HS-5 (cell line): ENCODE measurements around the gene ACVR1.
"Not testable (repeated sequence)": the region's sequence is repeated elsewhere in the genome, so short reads cannot be mapped to it uniquely, and the experiment has no call there.

Source experiments
- DNase-seq: peaks from one replicate; pipeline ENCODE4 v3.0.0-alpha.2; 2012; ENCODE audit warnings: low read depth

The ACVR1 gene

DNA sequence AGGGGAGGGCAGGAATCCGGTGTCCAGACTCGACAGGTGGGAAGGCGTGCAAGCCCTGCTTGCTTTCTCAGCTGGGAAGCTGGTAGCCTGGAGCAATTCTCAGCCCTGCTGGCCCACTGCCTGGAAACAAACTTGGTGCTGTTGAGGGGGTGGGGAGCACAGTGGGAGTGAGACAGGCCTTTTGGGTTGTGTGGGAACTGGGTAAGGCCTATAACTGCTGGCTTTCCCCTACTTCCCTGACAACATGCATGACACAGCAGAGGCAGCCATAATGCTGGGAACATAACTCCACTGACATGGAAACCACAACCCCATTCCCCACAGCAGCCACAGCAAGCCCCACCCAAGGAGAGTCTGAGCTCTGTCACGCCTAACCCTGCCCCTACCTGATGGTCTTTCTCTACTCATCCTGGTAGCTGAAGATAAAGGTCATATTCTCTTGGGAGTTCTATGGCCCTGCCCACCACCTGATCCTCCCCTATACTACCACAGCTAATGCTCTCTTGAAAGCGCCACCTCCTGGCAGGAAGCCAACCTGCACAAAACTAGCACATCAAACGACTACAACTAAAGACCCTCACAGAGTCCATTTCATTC is 124.6 kb downstream of the ACVR1 start:
- DNase-seq, result no peak

DNA sequence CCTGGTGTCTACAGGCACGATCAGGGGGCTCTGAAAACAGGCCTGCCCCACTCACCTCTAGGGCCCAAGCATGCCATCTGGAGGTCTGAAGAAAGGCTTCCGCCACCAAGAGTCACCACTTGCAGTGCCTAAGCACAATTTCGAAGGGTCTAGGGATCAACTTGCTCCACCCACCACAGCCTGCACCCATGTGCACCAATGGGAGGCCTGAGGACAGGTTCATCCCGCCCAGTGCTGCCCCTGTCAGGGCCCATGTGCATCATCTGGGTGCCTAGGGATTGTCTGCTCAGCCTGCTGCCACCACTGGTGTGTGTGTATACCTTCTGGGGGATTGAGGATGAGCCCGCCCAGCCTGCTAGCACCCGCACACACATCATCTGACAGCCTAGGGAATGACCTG is 126.4 kb downstream of the ACVR1 start:
- no peak for DNase-seq

DNA sequence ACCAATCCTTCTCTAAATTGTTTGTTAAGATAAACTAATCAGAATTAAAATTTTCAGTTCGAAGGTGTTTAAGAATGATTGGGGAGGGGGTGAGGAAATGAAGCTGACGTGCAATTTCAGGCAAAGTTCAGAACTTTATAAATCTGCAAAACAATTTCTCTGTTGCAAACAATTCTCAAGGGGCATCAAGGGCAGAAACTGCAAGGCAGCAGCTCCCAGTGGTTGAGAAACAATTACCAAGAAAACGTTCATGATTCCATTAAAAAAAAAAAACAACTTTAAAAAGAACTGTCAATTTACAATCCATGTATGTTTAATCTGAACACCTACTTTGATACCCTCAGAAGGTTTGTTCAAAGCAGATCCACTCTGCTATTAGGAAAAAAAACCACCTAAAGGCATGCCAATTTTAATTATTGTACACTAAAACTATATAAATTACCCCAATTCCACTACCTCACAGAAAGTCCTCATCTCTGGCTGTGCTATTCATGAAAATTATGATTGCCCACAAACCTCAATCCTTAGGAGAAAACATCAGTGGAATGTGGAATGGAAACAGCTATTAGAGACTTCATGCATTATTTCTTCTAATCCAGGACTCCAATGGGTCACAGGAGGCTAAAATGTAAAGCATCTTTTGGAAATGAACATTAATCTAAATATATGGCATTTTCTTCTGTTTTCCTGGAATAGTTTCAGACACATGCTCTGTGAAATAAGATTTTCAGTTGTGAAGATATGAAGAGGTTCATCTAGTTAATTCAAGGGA is 127.6 kb downstream of the ACVR1 start:
- DNase-seq, result no peak

DNA sequence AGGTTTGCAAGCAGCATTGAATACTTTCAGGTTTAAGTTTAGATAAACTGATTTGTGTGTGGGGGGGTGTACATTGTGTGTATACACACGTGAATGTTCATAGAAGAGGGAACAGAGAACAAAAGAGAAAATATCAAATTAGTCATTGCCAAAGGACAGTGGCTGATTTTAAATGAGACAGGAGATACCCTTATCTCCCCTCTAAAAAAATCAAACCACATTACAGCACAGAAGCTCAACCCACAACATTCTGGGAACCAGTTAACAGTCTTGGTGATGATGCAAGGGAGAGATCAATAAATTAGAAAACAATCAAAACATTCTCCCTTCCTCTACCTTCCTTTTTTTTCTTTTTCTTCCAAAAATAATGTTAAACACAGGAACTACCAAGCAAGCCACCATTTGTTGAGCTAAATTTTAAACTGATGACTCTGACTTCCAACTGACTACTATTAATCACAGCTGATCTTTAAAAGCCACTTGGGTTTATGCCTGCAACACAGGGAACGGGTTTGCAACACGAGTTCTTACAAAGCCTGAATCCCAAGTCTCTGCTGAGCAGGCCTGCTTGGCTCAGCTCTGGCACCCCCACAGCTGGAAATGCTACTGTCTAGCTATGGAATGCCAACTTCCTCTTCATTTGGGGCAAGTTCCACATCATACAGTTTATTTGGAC is 128.3 kb downstream of the ACVR1 start:
- no peak for DNase-seq

DNA sequence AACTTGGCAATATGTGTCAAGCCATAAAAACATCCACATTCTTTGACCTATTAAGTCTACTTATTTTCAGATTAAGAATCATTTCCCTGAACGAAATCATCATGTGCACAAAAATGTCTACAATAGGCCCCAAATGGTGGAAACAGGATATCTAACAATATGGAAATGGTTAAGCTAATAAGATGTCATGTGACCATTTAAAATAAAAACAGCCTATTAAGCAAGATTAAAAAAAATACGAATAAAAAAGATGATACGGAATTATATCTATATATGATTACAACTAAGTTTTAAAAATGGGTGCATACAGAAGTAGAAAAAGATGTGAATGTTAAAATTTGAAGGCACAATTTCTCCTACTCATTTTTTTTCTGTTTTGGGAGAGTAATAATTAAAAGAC is 128.8 kb downstream of the ACVR1 start:
- DNase-seq, result no peak

DNA sequence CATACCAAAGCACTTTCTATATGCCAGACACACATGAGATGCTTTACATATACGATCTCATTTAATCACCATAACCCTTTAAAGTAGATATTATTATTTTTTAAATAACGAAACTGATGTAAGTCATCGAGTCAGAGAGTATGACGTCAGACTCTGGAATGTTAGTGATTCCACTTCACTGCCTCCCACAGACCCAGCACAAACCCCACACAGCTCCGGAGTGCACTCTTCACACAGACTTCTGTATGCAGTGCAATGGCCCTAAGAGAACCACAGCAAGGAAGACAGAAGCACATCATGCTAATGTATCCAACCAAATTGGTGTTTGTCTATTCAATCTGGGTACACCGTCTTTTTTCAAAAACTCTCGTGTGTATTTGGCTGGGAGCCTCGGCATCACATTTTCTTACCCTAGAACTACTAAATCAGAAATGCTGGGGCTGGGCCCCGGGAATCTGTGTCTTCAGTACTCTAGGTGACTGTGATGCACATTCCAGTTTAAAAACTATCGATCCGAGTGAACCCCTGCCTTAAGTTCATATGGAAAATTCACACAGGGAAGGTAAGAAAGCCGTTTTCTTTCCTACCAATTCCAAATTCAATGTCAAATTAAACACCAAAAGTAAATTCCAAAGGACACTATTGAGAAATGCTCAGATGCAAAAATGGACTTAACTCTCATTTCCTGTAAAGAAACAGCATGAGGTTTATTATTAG is 129.7 kb downstream of the ACVR1 start:
- DNase-seq, result no peak

DNA sequence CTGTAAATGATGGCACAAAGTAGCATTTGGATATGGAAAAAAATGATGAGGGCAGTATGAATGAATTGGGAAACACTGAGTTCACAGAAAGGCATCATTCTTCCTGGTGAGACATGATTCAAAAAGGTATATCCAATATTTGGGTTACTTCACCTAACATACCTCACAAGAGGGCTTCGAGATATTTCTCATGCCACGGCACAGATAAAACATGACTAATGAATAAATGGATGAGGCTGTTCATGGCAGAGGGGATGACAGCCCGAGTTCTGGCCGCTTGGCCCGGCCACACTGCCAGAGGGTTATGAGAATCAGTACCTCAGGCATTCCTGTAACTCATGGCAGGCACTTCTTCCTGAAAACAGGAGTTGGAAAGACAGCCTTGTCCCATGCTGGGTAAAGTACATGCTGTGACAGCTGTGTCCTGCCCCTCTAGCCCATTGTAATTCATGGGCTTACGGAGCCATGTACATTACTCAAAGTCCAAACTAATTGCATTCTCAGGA is 131.5 kb downstream of the ACVR1 start:
- no peak for DNase-seq

DNA sequence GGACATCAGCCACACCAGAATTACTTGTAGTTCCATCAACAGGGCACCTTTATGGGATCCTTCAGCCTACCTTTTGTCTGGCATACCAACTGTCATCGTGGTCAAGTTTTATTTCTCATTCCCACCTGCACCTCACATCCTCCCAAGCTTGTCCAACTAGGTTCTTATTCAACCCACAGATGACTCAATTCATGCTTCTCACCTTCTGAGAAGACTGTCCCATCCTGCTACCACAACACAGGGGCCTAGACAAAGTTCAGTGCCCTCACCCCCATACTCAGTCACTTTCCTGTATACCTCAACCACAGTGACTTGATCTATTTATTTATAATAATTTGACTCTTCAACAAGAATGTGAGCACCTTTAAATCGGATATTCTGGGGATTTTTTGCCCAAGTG is 133.1 kb downstream of the ACVR1 start:
- DNase-seq, result no peak

DNA sequence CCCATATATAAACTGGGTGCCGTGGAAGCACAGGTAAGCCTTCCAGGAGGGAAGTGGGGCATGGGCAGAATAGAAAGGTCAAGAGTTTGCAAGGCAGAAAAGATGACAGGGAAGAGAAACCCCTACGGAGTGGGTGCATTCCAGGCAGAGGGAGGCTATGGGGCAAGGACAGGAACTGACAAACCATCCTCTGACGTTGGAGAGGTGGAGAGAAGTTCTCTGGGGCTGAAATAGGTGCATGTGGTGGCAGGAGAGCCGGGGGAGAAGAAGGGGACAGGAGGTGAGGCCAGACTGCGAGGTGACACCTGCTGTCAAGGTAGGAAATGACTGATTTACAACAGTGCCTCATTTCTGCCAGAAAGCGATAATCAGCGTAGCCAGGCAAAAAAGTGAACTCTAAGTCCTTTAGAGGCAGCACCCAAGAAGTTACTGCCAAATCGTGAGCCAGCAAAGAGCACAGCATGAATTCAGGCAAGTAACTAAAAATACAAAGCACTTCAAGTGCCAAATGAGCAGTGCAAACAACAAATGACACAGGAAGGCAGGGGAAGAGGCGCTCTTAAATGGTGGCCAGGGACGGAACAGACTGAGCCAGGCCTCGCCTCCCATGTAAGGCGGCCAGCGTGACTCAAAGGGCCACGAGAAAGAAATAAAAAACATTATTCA is 134.2 kb downstream of the ACVR1 start:
- no peak for DNase-seq

DNA sequence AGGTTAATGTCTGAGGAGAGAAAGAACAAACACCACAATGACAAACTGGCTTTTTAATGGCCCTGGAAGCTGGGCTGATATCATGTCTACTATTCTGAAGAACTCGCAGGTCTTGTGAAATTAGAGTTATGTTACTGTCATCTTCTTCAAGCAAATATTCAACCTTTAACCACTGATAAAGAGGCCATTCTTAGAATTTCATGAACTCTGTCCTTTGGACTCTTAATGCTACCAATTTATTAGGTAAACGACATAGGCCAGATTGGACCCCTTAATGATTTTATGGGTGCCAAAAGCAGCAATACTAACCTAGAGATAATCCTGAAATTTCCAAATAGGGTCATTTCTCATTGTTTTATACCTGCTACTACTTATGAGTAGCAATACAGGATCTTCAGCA is 138.5 kb downstream of the ACVR1 start:
- no peak for DNase-seq

DNA sequence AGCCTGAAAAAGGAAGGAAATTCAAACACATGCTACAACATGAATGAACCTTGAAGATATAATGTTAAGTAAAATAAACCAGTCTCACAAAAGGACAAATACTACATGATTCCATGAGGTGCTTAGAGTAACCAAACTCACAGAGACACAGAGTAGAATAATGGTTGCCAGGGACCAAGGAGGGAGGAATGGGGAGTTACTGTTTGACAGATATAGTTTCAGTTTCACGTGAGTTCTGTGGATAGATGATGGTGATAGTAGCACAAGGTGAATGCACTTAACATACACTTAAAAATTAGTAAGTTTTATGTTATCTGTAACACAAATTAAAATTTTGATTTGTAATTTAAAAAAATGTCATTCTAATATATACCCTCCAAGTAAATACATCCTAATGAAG is 140.6 kb downstream of the ACVR1 start:
- DNase-seq, result no peak

DNA sequence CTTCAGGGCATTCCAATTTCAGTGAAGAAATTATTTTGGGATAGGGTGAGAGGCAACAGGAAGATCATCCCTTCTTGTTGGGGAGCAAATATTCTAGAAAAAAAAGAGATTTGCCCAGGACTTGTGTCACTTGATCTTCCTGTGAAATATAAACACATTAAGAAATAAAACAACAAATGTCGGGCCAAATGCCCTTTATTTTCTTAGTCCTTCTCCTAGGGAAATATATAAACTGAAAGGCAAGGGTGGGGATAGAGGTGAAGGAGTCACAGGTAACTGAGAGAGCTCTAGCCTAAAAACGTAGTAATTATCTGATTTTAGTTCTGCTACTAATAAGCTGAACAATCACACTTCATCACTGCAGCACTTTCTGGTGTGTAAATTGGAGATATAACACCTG is 142.9 kb downstream of the ACVR1 start:
- no peak for DNase-seq

DNA sequence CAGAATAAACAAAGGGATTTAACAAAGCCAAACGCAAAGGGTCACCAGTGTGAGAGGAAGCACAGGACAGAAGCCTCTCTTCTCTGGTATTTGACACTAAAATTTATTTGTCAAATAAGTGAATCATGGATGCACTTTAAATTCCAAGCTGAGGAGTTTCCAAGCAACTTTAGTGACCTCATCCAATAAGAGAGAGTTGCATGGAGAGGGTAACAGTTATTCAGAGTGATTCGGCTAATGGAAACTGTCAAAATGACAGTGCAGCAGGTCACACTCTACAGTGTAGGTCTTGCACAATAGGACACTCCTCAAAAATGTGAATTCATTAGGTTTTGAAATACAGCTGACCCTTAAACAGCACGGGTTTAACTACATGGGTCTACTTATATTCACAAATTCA is 143.5 kb downstream of the ACVR1 start:
- no peak for DNase-seq

DNA sequence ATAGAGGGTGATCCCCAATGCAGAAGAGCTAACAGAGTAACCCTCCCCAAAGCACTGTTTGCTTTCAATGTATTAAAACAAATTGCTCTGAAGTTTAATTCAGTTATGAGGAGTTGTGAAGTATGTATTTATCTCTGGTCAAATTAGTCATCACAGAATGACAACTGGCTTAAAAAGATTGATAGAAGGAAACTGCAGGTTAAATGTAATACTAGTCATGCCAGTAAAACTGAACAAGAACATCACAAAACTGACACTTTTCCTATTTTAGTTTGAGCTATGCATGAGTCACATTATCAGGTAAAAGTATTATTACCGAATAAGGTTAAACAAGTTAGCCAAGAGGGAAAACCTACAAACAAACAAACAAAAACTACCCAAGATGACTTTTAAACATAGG is 148.4 kb downstream of the ACVR1 start:
- DNase-seq, result no peak

DNA sequence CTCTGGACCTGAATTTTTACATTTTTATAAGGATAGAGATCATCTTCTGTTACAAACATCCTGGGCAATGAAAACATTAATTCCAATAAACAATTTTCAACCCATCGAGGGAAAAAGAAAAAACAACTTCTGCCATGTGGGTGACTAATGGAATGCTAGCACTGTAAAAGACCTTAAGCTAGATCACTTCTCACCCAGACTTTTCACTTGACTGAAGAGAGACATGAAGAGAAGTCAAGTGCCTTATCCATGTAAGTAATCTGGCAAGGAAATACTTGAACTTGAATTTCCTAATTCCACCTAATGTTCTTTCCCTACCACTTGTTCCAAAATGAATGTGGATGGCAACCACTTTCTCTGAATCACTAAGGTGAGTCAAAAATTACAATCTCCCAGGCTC is 149.2 kb downstream of the ACVR1 start:
- DNase-seq, result no peak

DNA sequence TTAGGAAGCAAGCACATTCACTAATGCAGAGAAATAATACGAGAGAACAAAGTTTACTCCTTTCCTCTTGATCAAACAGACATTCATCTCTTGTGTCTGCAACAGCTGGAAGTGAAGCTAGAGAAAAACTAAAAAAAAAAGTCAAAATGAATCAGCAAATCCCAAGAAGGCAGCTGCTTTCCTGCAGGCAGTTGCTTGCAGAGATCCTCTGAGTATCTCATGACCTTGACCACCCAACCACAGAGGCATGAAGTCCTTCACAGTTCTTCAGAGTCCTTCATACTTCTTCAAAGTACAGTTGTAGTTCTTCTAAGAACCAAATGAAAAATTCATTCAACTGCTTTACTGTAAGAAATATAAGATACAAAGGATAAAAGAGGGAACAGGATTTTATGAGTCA is 150.3 kb downstream of the ACVR1 start:
- DNase-seq, result no peak

DNA sequence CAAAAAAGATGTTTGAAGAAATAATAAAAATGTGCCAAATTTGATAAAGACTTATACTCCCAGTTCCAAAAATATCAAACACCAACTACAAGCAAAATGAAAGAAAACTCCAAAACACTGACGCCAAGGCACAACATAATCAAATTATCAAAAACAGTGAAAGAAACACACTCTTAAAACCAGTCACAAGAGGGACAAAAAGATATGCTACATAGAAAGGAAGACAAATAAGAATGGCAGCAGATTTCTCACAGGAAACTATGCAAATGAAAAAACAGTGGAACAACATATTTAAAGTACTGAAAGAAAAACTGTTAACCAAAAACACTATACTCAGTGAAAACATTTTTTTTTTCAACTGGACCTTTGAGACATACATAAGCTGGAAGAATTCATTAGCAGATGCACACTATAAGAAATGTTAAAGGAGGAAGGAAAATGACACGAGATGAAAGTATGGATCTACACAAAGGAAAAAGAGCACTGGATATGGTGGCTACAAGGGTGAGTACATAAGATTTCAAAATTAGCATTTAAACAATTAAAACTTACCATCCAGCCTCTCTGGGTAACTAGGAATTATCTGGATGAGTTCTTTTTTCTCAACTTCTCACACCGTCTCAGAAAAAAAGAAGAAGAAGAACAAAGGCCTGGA is 153.4 kb downstream of the ACVR1 start:
- no peak for DNase-seq

DNA sequence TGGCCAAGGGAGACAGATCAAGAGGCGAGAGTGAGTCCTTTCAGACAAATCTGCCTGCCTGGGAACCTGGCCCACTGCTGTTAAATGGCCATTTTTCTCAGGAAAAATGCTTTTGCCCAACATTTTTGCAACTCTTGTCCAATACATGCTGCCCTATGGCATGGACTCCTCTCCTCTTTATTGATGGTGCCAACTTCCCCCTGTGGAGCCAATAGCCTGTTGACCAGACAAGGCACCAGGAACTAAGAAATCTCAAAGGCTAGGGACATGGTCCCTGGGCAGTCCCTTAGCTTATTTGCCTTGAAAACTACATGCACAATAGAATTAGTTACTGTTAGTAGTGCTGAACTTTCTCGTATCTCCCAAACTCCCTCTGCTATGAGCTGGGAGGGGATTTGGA is 155.6 kb downstream of the ACVR1 start:
- DNase-seq, result no peak

DNA sequence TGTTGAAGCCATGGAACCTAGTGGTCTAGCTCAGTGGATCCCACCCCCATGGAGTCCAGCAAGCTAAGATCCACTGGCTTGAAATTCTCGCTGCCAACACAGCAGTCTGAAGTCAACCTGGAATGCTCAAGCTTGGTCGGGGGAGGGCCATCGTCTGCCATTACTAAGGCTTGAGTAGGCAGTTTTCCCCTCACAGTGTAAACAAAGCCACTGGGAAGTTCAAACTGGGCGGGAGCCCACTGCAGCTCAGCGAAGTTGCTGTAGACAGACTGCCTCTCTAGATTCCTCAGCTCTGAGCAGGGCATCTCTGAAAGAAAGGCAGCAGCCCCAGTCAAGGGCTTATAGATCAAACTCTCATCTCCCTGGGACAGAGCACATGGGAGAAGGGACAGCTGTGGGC is 171.5 kb downstream of the ACVR1 start:
- DNase-seq, result not testable (repeated sequence)

DNA sequence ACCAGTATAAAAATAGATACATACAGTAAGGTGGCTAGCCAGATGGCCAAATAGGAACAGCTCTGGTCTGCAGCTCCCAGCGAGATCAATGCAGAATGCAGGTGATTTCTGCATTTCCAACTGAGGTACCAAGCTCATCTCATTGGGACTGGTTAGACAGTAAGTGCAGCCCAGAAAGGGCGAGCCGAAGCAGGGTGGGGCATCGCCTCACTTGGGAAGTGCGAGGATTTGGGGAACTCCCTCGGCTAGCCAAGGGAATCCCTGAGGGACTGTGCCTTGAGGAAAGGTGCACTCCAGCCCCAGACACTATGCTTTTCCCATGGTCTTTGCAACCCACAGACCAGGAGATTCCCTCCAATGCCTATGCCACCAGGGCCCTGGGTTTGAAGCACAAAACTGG is 172.0 kb downstream of the ACVR1 start:
- DNase-seq, result not testable (repeated sequence)

DNA sequence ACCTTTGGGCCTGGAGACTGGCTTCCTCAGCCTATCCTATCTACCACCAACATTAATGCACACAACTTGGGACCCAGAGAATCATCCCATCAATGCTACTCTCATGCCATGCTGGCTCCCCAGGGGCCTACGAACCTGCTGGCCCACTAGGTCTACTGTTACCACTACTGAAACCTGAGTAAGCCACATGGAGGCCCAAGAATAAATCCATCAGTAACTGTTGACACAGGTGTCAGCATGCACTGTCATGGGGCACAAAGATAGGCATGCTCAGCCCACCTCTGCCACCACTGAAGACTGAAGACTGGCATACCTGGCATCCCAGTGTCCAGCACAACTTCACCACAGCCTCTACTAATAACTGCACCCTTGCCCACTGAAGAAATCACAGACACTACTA is 176.3 kb downstream of the ACVR1 start:
- DNase-seq, result no peak

DNA sequence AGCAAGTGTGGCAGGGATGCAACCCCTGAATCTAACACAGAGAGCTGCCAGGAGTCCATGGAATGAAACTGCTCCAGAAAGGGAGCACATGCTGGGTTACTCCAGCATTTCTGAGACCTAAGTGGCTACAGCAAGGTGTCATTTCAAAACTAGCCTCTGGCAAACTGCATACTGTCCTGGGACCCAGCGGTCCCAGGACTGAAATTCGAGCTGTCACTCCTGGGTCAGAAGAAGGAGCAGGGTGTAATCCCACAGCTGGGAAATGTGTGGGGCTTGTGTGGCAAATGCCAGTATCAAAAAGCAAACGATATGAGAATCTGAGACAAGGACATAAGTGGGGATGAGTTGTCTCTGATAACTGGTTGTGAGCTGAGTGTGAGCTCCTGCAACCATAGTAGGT is 177.1 kb downstream of the ACVR1 start:
- DNase-seq, result no peak
